ENCODE measurements around the gene TMEM238.

Gene TMEM238

DNA sequence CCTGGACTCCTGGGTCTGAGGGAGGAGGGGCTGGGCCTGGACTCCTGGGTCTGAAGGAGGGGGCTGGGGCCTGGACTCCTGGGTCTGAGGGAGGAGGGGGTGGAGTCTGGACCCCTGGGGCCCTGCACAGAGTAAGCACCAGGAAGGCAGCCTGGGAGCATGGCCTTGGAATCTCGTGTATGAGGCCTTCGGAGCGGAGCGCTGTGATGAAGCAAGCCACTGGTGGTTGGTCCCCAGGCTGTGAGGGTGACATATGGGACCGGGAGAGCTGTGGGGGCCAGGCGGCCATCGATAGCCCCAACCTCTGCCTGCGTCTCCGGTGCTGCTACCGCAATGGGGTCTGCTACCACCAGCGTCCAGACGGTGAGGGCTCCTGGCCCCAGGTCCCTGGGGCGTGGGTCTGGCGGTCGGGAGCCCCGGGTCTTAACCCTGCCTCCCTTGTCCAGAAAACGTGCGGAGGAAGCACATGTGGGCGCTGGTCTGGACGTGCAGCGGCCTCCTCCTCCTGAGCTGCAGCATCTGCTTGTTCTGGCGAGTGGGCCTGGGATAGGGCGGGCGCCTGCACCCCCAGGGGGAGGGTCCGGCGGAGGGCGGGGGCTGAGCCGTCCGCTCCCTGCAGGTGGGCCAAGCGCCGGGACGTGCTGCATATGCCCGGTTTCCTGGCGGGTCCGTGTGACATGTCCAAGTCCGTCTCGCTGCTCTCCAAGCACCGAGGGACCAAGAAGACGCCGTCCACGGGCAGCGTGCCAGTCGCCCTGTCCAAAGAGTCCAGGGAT, 6.5 kb downstream of the TMEM238 start:
- Histone ChIP-seq H3K27ac (ENCODE audit: low read depth, low read length) (no peak overlapping the region), H4K8ac (ENCODE audit: low read depth, low read length) (no peak overlapping the region), H4K91ac (ENCODE audit: low read depth, low read length) (no peak overlapping the region), H2AFZ (ENCODE audit: insufficient read depth, low read length, poor library complexity) (no peak overlapping the region), H2BK12ac (ENCODE audit: low read length) (no peak overlapping the region), H3K9ac (ENCODE audit: low read length) (no peak overlapping the region), H3K79me1 (ENCODE audit: low read length) (peaks cover 15% of the 10 kb centered on the region), H3K9me3 (ENCODE audit: insufficient read depth, low read depth, low read length) (no peaks in the 10 kb centered on the region), H3K14ac (ENCODE audit: low read length) (no peak overlapping the region), H3K79me2 (ENCODE audit: control insufficient read depth, insufficient read depth, low read length, poor library complexity) (peaks cover 1% of the 10 kb centered on the region), H3K18ac (ENCODE audit: low read length) (no peak overlapping the region), H3K27me3 (ENCODE audit: insufficient read depth, low read length) (no peaks in the 10 kb centered on the region), H3K23ac (ENCODE audit: low read length) (no peak overlapping the region), H3K4ac (ENCODE audit: low read depth, low read length) (no peak overlapping the region), H2AK5ac (ENCODE audit: low read length) (no peak overlapping the region), H2BK120ac (ENCODE audit: insufficient read depth, low read length, poor library complexity) (no peak overlapping the region), H3K4me3 (ENCODE audit: low read depth, low read length) (no peak overlapping the region), H3K4me1 (ENCODE audit: control insufficient read depth in 1 of 2, insufficient read depth in 2 of 2, low read length in 2 of 2) (peaks cover 29 to 32% of the 10 kb centered on the region in 2 experiments), H3K36me3 (ENCODE audit: control insufficient read depth in 1 of 2, insufficient read depth in 2 of 2, low read length in 2 of 2) (no peaks in the 10 kb centered on the region), H3K4me2 (ENCODE audit: low read length) (no peak overlapping the region), H4K12ac (ENCODE audit: low read depth, low read length) (no peak overlapping the region), H2BK5ac (ENCODE audit: low read depth, low read length, poor library complexity) (no peak overlapping the region)
- no CpG with 5 or more reads among the region's 43 CpGs for WGBS (ENCODE audit: extremely low coverage, insufficient coverage, insufficient read length)
- no peak for DNase-seq

DNA sequence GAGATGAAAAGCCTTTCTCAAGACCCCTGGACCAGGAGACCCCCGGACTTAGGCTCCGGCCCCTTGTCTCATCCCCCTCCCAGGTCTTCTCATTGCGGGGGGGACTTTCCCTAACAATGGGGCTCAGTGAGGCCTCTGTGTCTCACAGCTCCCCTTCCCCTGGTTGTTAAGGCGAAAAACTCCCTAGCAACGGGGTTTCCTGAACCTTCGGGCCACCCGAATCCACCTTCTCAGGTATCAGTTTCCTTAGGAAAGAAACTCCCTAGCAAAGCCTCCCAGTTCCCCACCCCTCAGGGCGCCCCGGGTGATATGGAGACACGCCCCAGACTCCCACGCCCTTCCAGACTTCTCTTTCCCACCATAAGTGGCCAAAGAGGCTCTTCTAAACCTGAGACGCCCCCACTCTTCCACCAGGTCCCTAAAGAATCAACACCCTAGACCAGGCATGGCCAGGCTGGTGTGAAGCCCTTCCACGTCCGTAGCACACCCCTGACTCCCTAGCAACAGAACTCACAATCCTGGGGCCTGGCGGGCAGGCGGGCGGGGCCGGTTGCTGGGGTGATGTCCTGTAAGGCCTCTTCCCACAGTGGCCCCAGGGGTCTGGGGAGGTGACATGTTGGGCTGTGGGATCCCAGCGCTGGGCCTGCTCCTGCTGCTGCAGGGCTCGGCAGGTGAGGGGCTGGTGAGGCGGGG, 7.7 kb downstream of the TMEM238 start, which contains the start of gene TMEM190:
TMEM190 (plus strand) TSS at position 586 of the 693 bp plus-strand sequence; CDS start at position 614, 28 bp downstream.
- H3K27ac ChIP-seq (ENCODE audit: low read depth, low read length), result no peak within 1 kb of the TSS
- no peak within 1 kb of the TSS for H4K8ac ChIP-seq (ENCODE audit: low read depth, low read length)
- peaks cover 21% of the 10 kb centered on the region for H3K79me1 ChIP-seq (ENCODE audit: low read length)
- H3K36me3 ChIP-seq (ENCODE audit: control insufficient read depth in 1 of 2, insufficient read depth in 2 of 2, low read length in 2 of 2), result no peaks in the 10 kb centered on the region
- no peak within 1 kb of the TSS for H4K12ac ChIP-seq (ENCODE audit: low read depth, low read length)
- H2BK12ac ChIP-seq (ENCODE audit: low read length), result no peak within 1 kb of the TSS
- no peak within 1 kb of the TSS for H3K4me3 ChIP-seq (ENCODE audit: low read depth, low read length)
- no peak within 1 kb of the TSS for H2BK5ac ChIP-seq (ENCODE audit: low read depth, low read length, poor library complexity)
- H3K27me3 ChIP-seq (ENCODE audit: insufficient read depth, low read length), result no peaks in the 10 kb centered on the region
- H3K4me2 ChIP-seq (ENCODE audit: low read length), result no peak within 1 kb of the TSS
- no CpG with 5 or more reads among the region's 21 CpGs for WGBS (ENCODE audit: extremely low coverage, insufficient coverage, insufficient read length)
- no peaks in the 10 kb centered on the region for H3K9me3 ChIP-seq (ENCODE audit: insufficient read depth, low read depth, low read length)
- H3K18ac ChIP-seq (ENCODE audit: low read length), result no peak within 1 kb of the TSS
- peak within 1 kb of the TSS; percentile 21 for H2BK120ac ChIP-seq (ENCODE audit: insufficient read depth, low read length, poor library complexity)
- H4K91ac ChIP-seq (ENCODE audit: low read depth, low read length), result no peak within 1 kb of the TSS
- no peak within 1 kb of the TSS for H3K14ac ChIP-seq (ENCODE audit: low read length)
- H3K4ac ChIP-seq (ENCODE audit: low read depth, low read length), result no peak within 1 kb of the TSS
- H3K23ac ChIP-seq (ENCODE audit: low read length), result no peak within 1 kb of the TSS
- no peak within 1 kb of the TSS for H2AK5ac ChIP-seq (ENCODE audit: low read length)
- H3K79me2 ChIP-seq (ENCODE audit: control insufficient read depth, insufficient read depth, low read length, poor library complexity), result peaks cover 1% of the 10 kb centered on the region
- H3K9ac ChIP-seq (ENCODE audit: low read length), result no peak within 1 kb of the TSS
- peaks cover 35 to 39% of the 10 kb centered on the region in 2 experiments for H3K4me1 ChIP-seq (ENCODE audit: control insufficient read depth in 1 of 2, insufficient read depth in 2 of 2, low read length in 2 of 2)
- no peak for DNase-seq
- no peak within 1 kb of the TSS for H2AFZ ChIP-seq (ENCODE audit: insufficient read depth, low read length, poor library complexity)

DNA sequence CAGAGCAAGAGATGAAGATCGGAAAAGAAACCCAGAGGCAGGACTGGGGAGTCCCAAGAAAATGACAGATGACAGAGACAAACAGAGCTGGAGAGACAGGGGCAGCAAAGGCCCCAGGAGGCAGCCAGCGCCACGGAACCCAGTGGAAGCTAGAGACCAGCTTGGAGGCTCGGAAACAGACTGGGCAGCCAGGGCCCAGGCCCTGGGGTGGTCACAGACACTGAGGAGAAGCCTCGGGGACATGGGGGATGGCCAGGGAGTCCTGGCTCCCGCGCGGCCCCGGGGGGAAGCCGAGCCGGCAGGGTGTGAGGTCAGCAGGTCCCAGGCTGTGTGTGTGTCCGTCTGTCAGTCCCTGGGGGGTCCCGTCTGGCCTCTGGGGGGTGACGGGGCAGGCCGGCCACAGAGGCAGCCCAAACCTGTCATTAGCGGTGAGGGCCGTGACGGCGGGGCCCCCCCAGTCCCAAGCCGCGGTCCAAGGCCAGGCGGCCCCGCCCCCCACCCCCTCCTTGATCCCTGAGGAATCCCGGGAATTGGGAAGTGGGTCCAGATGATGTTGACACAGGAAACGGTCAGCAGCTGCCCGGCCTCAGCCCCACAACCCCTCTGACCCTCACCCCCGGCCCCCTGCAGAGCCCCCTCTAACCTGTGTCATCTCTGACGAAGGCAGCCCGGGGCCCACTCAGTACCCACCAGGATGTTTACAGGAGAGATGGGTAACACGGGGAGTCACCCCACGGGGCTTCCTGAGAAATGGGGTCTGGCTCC, 9.9 kb downstream of the TMEM238 start:
- H3K79me2 ChIP-seq (ENCODE audit: control insufficient read depth, insufficient read depth, low read length, poor library complexity), result peaks cover 12% of the 10 kb centered on the region
- H3K9ac ChIP-seq (ENCODE audit: low read length), result no peak overlapping the region
- peak overlapping the region; percentile 65 for H3K14ac ChIP-seq (ENCODE audit: low read length)
- no peak overlapping the region for H3K4me3 ChIP-seq (ENCODE audit: low read depth, low read length)
- H3K4me1 ChIP-seq (ENCODE audit: control insufficient read depth in 1 of 2, insufficient read depth in 2 of 2, low read length in 2 of 2), result peaks cover 42 to 46% of the 10 kb centered on the region in 2 experiments
- peak overlapping the region; percentile 47 for H4K8ac ChIP-seq (ENCODE audit: low read depth, low read length)
- DNase-seq, result no peak
- no peaks in the 10 kb centered on the region for H3K9me3 ChIP-seq (ENCODE audit: insufficient read depth, low read depth, low read length)
- peak overlapping the region; percentile 21 for H3K18ac ChIP-seq (ENCODE audit: low read length)
- peak overlapping the region; percentile 76 for H4K91ac ChIP-seq (ENCODE audit: low read depth, low read length)
- no peaks in the 10 kb centered on the region for H3K36me3 ChIP-seq (ENCODE audit: control insufficient read depth in 1 of 2, insufficient read depth in 2 of 2, low read length in 2 of 2)
- H3K23ac ChIP-seq (ENCODE audit: low read length), result no peak overlapping the region
- H2BK120ac ChIP-seq (ENCODE audit: insufficient read depth, low read length, poor library complexity), result peak overlapping the region; percentile 74
- H3K4ac ChIP-seq (ENCODE audit: low read depth, low read length), result peak overlapping the region; percentile 52
- WGBS (ENCODE audit: extremely low coverage, insufficient coverage, insufficient read length), result no CpG with 5 or more reads among the region's 31 CpGs
- peak overlapping the region; percentile 58 for H3K4me2 ChIP-seq (ENCODE audit: low read length)
- no peaks in the 10 kb centered on the region for H3K27me3 ChIP-seq (ENCODE audit: insufficient read depth, low read length)
- H4K12ac ChIP-seq (ENCODE audit: low read depth, low read length), result peak overlapping the region; percentile 14
- H2BK5ac ChIP-seq (ENCODE audit: low read depth, low read length, poor library complexity), result peak overlapping the region; percentile 68
- H2AFZ ChIP-seq (ENCODE audit: insufficient read depth, low read length, poor library complexity), result no peak overlapping the region
- H3K79me1 ChIP-seq (ENCODE audit: low read length), result peaks cover 37% of the 10 kb centered on the region
- peak overlapping the region; percentile 36 for H2AK5ac ChIP-seq (ENCODE audit: low read length)
- peak overlapping the region; percentile 78 for H3K27ac ChIP-seq (ENCODE audit: low read depth, low read length)
- peak overlapping the region; percentile 83 for H2BK12ac ChIP-seq (ENCODE audit: low read length)

DNA sequence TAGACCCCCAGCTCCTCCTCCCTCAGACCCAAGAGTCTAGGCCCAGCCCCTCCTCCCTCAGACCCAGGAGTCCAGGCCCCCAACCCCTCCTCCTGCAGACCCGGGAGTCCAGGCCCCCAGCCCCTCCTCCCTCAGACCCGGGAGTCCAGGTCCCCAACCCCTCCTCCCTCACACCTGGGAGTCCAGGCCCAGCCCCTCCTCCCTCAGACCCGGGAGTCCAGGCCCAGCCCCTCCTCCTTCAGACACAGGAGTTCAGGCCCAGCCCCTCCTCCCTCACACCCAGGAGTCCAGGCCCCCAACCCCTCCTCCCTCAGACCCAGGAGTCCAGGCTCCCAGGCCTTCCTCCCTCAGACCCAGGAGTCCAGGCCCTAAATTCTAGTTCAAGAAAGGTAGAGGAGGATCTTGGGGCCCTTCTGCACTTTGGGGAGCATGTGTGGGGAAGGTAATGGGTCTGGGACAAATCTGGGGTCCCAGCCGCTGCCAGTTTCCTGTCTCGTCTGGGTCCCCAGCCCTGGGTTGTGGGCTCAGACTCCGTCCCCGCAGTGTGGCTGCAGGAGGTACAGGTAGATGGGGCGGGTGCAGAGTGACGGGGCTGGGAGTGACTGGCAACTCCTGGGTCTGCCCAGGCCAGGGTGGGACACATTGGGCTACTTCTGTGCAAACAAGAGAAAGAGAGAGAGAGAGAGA, 10.6 kb downstream of the TMEM238 start:
- H3K4me3 ChIP-seq (ENCODE audit: low read depth, low read length), result no peak overlapping the region
- peak overlapping the region; percentile 78 for H3K27ac ChIP-seq (ENCODE audit: low read depth, low read length)

More for the DNA sequence above, 10.6 kb downstream of the TMEM238 start:
- Histone ChIP-seq H3K14ac (ENCODE audit: low read length) (peak overlapping the region; percentile 65), H3K4me2 (ENCODE audit: low read length) (peak overlapping the region; percentile 58), H4K8ac (ENCODE audit: low read depth, low read length) (peak overlapping the region; percentile 47), H2AFZ (ENCODE audit: insufficient read depth, low read length, poor library complexity) (peak overlapping the region; percentile 44), H3K27me3 (ENCODE audit: insufficient read depth, low read length) (no peaks in the 10 kb centered on the region), H3K79me1 (ENCODE audit: low read length) (peaks cover 42% of the 10 kb centered on the region), H3K9me3 (ENCODE audit: insufficient read depth, low read depth, low read length) (no peaks in the 10 kb centered on the region), H3K79me2 (ENCODE audit: control insufficient read depth, insufficient read depth, low read length, poor library complexity) (peaks cover 15% of the 10 kb centered on the region), H3K4ac (ENCODE audit: low read depth, low read length) (peak overlapping the region; percentile 18), H4K12ac (ENCODE audit: low read depth, low read length) (peak overlapping the region; percentile 32), H3K23ac (ENCODE audit: low read length) (no peak overlapping the region), H2BK120ac (ENCODE audit: insufficient read depth, low read length, poor library complexity) (peak overlapping the region; percentile 74), H2BK5ac (ENCODE audit: low read depth, low read length, poor library complexity) (peak overlapping the region; percentile 70), H3K18ac (ENCODE audit: low read length) (peak overlapping the region; percentile 82), H3K9ac (ENCODE audit: low read length) (no peak overlapping the region), H4K91ac (ENCODE audit: low read depth, low read length) (peak overlapping the region; percentile 76), H3K4me1 (ENCODE audit: control insufficient read depth in 1 of 2, insufficient read depth in 2 of 2, low read length in 2 of 2) (peaks cover 46 to 52% of the 10 kb centered on the region in 2 experiments), H2AK5ac (ENCODE audit: low read length) (peak overlapping the region; percentile 57), H2BK12ac (ENCODE audit: low read length) (peak overlapping the region; percentile 81), H3K36me3 (ENCODE audit: control insufficient read depth in 1 of 2, insufficient read depth in 2 of 2, low read length in 2 of 2) (no peaks in the 10 kb centered on the region)
- no CpG with 5 or more reads among the region's 9 CpGs for WGBS (ENCODE audit: extremely low coverage, insufficient coverage, insufficient read length)
- no peak for DNase-seq
